HG02610 (cell line): ENCODE measurements around the gene MAML3.

Experiments used
- ATAC-seq: cut with Tn5 transposase; IDR thresholded peaks from one replicate; pipeline ENCODE4 v1.9.1; 2021; ENCODE audit warnings: mild to moderate bottlenecking, moderate library complexity; ENCODE audit not compliant: unreplicated experiment

Gene MAML3

GRCh38 chr4:140080883-140081282, 73.1 kb downstream of the MAML3 start:
- no peak for ATAC-seq

GRCh38 chr4:140078366-140078765, 75.6 kb downstream of the MAML3 start:
- no peak for ATAC-seq

GRCh38 chr4:140076307-140076706, 77.7 kb downstream of the MAML3 start:
- no peak for ATAC-seq

GRCh38 chr4:140071806-140072205, 82.2 kb downstream of the MAML3 start:
- ATAC-seq: peak; percentile 89

GRCh38 chr4:140070973-140071372, 83.0 kb downstream of the MAML3 start:
- ATAC-seq: no peak

- ATAC-seq: peak; percentile 43
These were observed 83.6 kb downstream of the MAML3 start for GRCh38 chr4:140070366-140070765.

- no peak for ATAC-seq
These were observed 84.9 kb downstream of the MAML3 start for GRCh38 chr4:140069066-140069465.

- no peak for ATAC-seq
These were observed 85.7 kb downstream of the MAML3 start for GRCh38 chr4:140068271-140068670.

- ATAC-seq: no peak
These were observed 87.7 kb downstream of the MAML3 start for GRCh38 chr4:140066031-140066930.

- ATAC-seq: no peak
These were observed 88.6 kb downstream of the MAML3 start for GRCh38 chr4:140065393-140065792.

GRCh38 chr4:140061659-140062289, 92.2 kb downstream of the MAML3 start:
- ATAC-seq: no peak

- ATAC-seq: no peak
These were observed 92.8 kb downstream of the MAML3 start for GRCh38 chr4:140061194-140061593.

GRCh38 chr4:140059159-140059558, 94.8 kb downstream of the MAML3 start:
- ATAC-seq: no peak

- ATAC-seq: no peak
These were observed 96.3 kb downstream of the MAML3 start for GRCh38 chr4:140057701-140058100.

- ATAC-seq: no peak
These were observed 98.0 kb downstream of the MAML3 start for GRCh38 chr4:140056015-140056414.

GRCh38 chr4:140054861-140055260, 99.1 kb downstream of the MAML3 start:
- no peak for ATAC-seq

GRCh38 chr4:140053185-140053584, 100.8 kb downstream of the MAML3 start:
- no peak for ATAC-seq

- no peak for ATAC-seq
These were observed 101.9 kb downstream of the MAML3 start for GRCh38 chr4:140052050-140052449.

- ATAC-seq: no peak
These were observed 103.9 kb downstream of the MAML3 start for GRCh38 chr4:140049849-140050637.

GRCh38 chr4:140049024-140049848, 104.7 kb downstream of the MAML3 start:
- ATAC-seq: peak; percentile 73
